ENCODE data around the gene IL1R2.

The IL1R2 gene

GRCh38 chr2:102051692-102052277 lies 60.0 kb downstream of the IL1R2 start:
- no peak for DNase-seq
- peaks cover 73% of the 10 kb centered on the region for H3K27me3 ChIP-seq (ENCODE audit: insufficient read depth, low read depth, severe bottlenecking)

GRCh38 chr2:102052365-102052764 lies 60.6 kb downstream of the IL1R2 start:
- peaks cover 3% of the 10 kb centered on the region for H3K9me3 ChIP-seq (ENCODE audit: severe bottlenecking)
- H3K27ac ChIP-seq: no peak overlapping the region

More at GRCh38 chr2:102051692-102052277, 60.0 kb downstream of the IL1R2 start:
- Histone ChIP-seq H3K27ac (no peak overlapping the region), H3K4me3 (ENCODE audit: low read depth, low read length) (no peak overlapping the region), H3K9me3 (ENCODE audit: severe bottlenecking) (peaks cover 4% of the 10 kb centered on the region), H3K36me3 (no peaks in the 10 kb centered on the region)
- TF ChIP-seq CTCF (IDR thresholded peaks at IDR 0.05; ENCODE audit: low read depth, low read length): no peak

GRCh38 chr2:102053096-102053495 lies 61.3 kb downstream of the IL1R2 start:
- TF ChIP-seq CTCF (IDR thresholded peaks at IDR 0.05; ENCODE audit: low read depth, low read length): no peak
- peaks cover 75% of the 10 kb centered on the region for H3K27me3 ChIP-seq (ENCODE audit: insufficient read depth, low read depth, severe bottlenecking)
- no peaks in the 10 kb centered on the region for H3K36me3 ChIP-seq
- DNase-seq: no peak
- H3K4me3 ChIP-seq (ENCODE audit: low read depth, low read length): no peak overlapping the region
- H3K9me3 ChIP-seq (ENCODE audit: severe bottlenecking): no peaks in the 10 kb centered on the region
- H3K27ac ChIP-seq: no peak overlapping the region

More at GRCh38 chr2:102052365-102052764, 60.6 kb downstream of the IL1R2 start:
- H3K27me3 ChIP-seq (ENCODE audit: insufficient read depth, low read depth, severe bottlenecking): peaks cover 71% of the 10 kb centered on the region
- H3K36me3 ChIP-seq: no peaks in the 10 kb centered on the region
- H3K4me3 ChIP-seq (ENCODE audit: low read depth, low read length): no peak overlapping the region
- TF ChIP-seq CTCF (IDR thresholded peaks at IDR 0.05; ENCODE audit: low read depth, low read length): no peak
- no peak for DNase-seq

GRCh38 chr2:102055346-102055990 lies 63.7 kb downstream of the IL1R2 start:
- Histone ChIP-seq H3K27ac (no peak overlapping the region), H3K4me3 (ENCODE audit: low read depth, low read length) (no peak overlapping the region), H3K9me3 (ENCODE audit: severe bottlenecking) (no peaks in the 10 kb centered on the region), H3K36me3 (no peaks in the 10 kb centered on the region), H3K27me3 (ENCODE audit: insufficient read depth, low read depth, severe bottlenecking) (peaks cover 91% of the 10 kb centered on the region)
- no peak for TF ChIP-seq CTCF (IDR thresholded peaks at IDR 0.05; ENCODE audit: low read depth, low read length)
- no peak for DNase-seq

GRCh38 chr2:102056079-102056581 lies 64.4 kb downstream of the IL1R2 start:
- Histone ChIP-seq H3K27me3 (ENCODE audit: insufficient read depth, low read depth, severe bottlenecking) (peaks cover 91% of the 10 kb centered on the region), H3K27ac (no peak overlapping the region), H3K9me3 (ENCODE audit: severe bottlenecking) (no peaks in the 10 kb centered on the region), H3K4me3 (ENCODE audit: low read depth, low read length) (no peak overlapping the region), H3K36me3 (no peaks in the 10 kb centered on the region)
- TF ChIP-seq CTCF (IDR thresholded peaks at IDR 0.05; ENCODE audit: low read depth, low read length): no peak
- DNase-seq: no peak

Measured in WERI-Rb-1 (cell line).